Measurements from ENCODE around the gene PSMD8. TPM values are rescaled to one million over a fixed set of nuclear protein-coding genes. Genes with fewer than 3 reads are reported as not detected.

Gene PSMD8
- total RNA-seq, 2 experiments from 2014 or later = 169 to 238 TPM

DNA sequence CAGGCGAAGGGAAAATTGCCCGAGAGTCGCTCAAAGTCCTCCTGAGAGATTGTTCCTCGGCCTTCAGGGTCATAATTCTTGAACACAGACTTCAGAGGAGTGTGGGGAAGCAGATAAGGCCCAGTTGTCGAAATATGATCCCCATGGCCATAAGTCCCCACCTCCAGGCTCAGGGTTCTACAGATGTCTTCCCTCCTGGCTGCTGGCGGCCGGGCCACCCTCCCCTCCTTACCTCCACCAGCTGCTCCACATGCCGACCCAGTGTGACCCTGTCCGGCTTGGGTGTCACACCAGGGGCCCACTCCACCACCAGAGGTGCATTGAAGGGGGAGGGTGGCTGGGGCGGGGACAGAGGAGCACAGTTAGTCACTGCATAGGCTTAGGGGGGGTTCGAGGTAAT is 38.6 kb downstream of the PSMD8 start:
- CTCF ChIA-PET (ENCODE audit: unreplicated experiment) = no interaction called here
- Histone ChIP-seq H3K27ac (ENCODE audit: low read depth, low read length, poor library complexity, severe bottlenecking) (no peak overlapping the region), H3K4me2 (ENCODE audit: low read length) (no peak overlapping the region), H4K20me1 (ENCODE audit: insufficient read depth, low read length) (no peaks in the 10 kb centered on the region), H3K79me2 (ENCODE audit: insufficient read depth, low read depth, low read length) (no peaks in the 10 kb centered on the region), H3K4me1 (ENCODE audit: insufficient read depth, low read length, poor library complexity, severe bottlenecking) (peaks cover 10% of the 10 kb centered on the region), H3K9me2 (ENCODE audit: insufficient read depth, low read length) (no peaks in the 10 kb centered on the region), H2AFZ (ENCODE audit: low read length) (no peak overlapping the region), H3K4me3 (ENCODE audit: low read depth, low read length, poor library complexity, severe bottlenecking) (no peak overlapping the region), H3K36me3 (ENCODE audit: insufficient read depth, low read length) (no peaks in the 10 kb centered on the region), H3K9me3 (ENCODE audit: low read length) (no peaks in the 10 kb centered on the region)
- BruUV-seq (replicated peaks) = no TSS peak
- no peak for DNase-seq (ENCODE audit: low spot score)
- POLR2A ChIA-PET = no interaction called here
- TF ChIP-seq EZH2phosphoT487 (IDR thresholded peaks at IDR 0.05; ENCODE audit: borderline replicate concordance, low read depth, low read length) = no peak
- TF ChIP-seq, protein P1, sequence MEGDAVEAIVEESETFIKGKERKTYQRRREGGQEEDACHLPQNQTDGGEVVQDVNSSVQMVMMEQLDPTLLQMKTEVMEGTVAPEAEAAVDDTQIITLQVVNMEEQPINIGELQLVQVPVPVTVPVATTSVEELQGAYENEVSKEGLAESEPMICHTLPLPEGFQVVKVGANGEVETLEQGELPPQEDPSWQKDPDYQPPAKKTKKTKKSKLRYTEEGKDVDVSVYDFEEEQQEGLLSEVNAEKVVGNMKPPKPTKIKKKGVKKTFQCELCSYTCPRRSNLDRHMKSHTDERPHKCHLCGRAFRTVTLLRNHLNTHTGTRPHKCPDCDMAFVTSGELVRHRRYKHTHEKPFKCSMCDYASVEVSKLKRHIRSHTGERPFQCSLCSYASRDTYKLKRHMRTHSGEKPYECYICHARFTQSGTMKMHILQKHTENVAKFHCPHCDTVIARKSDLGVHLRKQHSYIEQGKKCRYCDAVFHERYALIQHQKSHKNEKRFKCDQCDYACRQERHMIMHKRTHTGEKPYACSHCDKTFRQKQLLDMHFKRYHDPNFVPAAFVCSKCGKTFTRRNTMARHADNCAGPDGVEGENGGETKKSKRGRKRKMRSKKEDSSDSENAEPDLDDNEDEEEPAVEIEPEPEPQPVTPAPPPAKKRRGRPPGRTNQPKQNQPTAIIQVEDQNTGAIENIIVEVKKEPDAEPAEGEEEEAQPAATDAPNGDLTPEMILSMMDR (conservative IDR thresholded peaks at IDR 0.05; ENCODE audit: low read length) = no peak
- intact Hi-C loops (cut with micrococcal nuclease; ENCODE audit: unreplicated experiment) = no loop called here

DNA sequence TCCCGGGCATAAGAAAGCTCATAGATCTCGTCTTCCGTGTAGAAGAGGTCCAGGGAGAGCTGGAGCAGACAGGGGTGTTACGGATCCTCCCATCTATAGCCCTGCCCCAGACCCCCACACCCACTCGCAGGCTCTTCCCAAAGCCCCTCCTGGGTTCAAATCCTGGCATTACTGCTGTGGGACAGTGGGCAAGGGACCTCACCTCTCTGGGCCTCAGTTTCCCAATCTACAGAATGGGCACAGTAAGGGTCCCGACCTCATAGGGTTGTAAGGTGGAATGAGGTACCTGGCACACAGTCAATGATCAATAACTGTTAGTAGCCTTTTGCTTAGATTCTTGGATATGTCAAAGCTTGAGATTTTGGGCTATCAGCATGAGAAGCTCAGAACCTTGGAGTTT is 39.0 kb downstream of the PSMD8 start:
- Histone ChIP-seq H3K36me3 (ENCODE audit: insufficient read depth, low read length) (no peaks in the 10 kb centered on the region), H3K79me2 (ENCODE audit: insufficient read depth, low read depth, low read length) (no peaks in the 10 kb centered on the region), H3K4me3 (ENCODE audit: low read depth, low read length, poor library complexity, severe bottlenecking) (no peak overlapping the region), H2AFZ (ENCODE audit: low read length) (no peak overlapping the region), H3K9me2 (ENCODE audit: insufficient read depth, low read length) (no peaks in the 10 kb centered on the region), H3K4me1 (ENCODE audit: insufficient read depth, low read length, poor library complexity, severe bottlenecking) (peaks cover 12% of the 10 kb centered on the region), H3K27ac (ENCODE audit: low read depth, low read length, poor library complexity, severe bottlenecking) (no peak overlapping the region), H3K9me3 (ENCODE audit: low read length) (no peaks in the 10 kb centered on the region), H3K4me2 (ENCODE audit: low read length) (no peak overlapping the region), H4K20me1 (ENCODE audit: insufficient read depth, low read length) (no peaks in the 10 kb centered on the region)
- POLR2A ChIA-PET = no interaction called here
- TF ChIP-seq, protein P1 (conservative IDR thresholded peaks at IDR 0.05; ENCODE audit: low read length) = no peak
- TF ChIP-seq EZH2phosphoT487 (IDR thresholded peaks at IDR 0.05; ENCODE audit: borderline replicate concordance, low read depth, low read length) = no peak
- no TSS peak for BruUV-seq (replicated peaks)
- intact Hi-C loops (cut with micrococcal nuclease; ENCODE audit: unreplicated experiment) = no loop called here
- DNase-seq (ENCODE audit: low spot score) = no peak
- CTCF ChIA-PET (ENCODE audit: unreplicated experiment) = no interaction called here

GRCh38 chr19:38417146-38417543 is 42.8 kb downstream of the PSMD8 start:
- H3K4me1 ChIP-seq (ENCODE audit: insufficient read depth, low read length, poor library complexity, severe bottlenecking) = peaks cover 12% of the 10 kb centered on the region
- H3K27ac ChIP-seq (ENCODE audit: low read depth, low read length, poor library complexity, severe bottlenecking) = no peak overlapping the region
- H3K4me2 ChIP-seq (ENCODE audit: low read length) = peak overlapping the region; percentile 69
- no peak for DNase-seq (ENCODE audit: low spot score)
- no peaks in the 10 kb centered on the region for H3K79me2 ChIP-seq (ENCODE audit: insufficient read depth, low read depth, low read length)
- TF ChIP-seq, protein P1 (conservative IDR thresholded peaks at IDR 0.05; ENCODE audit: low read length) = no peak
- no peak for TF ChIP-seq EZH2phosphoT487 (IDR thresholded peaks at IDR 0.05; ENCODE audit: borderline replicate concordance, low read depth, low read length)
- no peaks in the 10 kb centered on the region for H3K36me3 ChIP-seq (ENCODE audit: insufficient read depth, low read length)
- peak overlapping the region; percentile 66; the same call in 1 of the 2 replicates for H2AFZ ChIP-seq (ENCODE audit: low read length)
- no TSS peak for BruUV-seq (replicated peaks)
- intact Hi-C loops (cut with micrococcal nuclease; ENCODE audit: unreplicated experiment) = no loop called here
- H3K9me2 ChIP-seq (ENCODE audit: insufficient read depth, low read length) = no peaks in the 10 kb centered on the region
- no peaks in the 10 kb centered on the region for H4K20me1 ChIP-seq (ENCODE audit: insufficient read depth, low read length)
- POLR2A ChIA-PET = interaction anchor here (0.5 kb wide), 1 partner anchor 231 kb away, joined by 3 read pairs; no protein-coding TSS in a partner anchor
- no peak overlapping the region for H3K4me3 ChIP-seq (ENCODE audit: low read depth, low read length, poor library complexity, severe bottlenecking)
- CTCF ChIA-PET (ENCODE audit: unreplicated experiment) = no interaction called here
- H3K9me3 ChIP-seq (ENCODE audit: low read length) = no peaks in the 10 kb centered on the region
